IMR-90 (cell line): ENCODE measurements around the gene ASTN2. TPM values are rescaled to one million over a fixed set of nuclear protein-coding genes. Genes with fewer than 3 reads are reported as not detected.

Source experiments
- ATAC-seq: fragments of 200-7000 bp; cut with Tn5 transposase; 2 replicates; pipeline ENCODE4 v1.9.1; 2020; ENCODE audit warnings: low read depth, mild to moderate bottlenecking, moderate library complexity
- BruUV-seq: library from RNA; stranded (reverse); fragments of 400-500 nt; replicated peaks from 2 replicates; lab custom pipeline; 2021; lab: Mats Ljungman, UMichigan
- CTCF ChIA-PET: fragments of 300-600 bp; formaldehyde crosslinking; extraction: SDS; loops from one replicate; lab custom pipeline; 2021; ENCODE audit warnings: antibody characterized with exemption; lab: Yijun Ruan, JAX
- POLR2A ChIA-PET: fragments of 300-600 bp; sonication (Branson Sonifier 250); formaldehyde crosslinking; loops from one replicate; lab custom pipeline; 2022; ENCODE audit warnings: antibody characterized with exemption; ENCODE audit not compliant: unreplicated experiment; lab: Charles Lee
- DNase-seq: peaks from one replicate; pipeline ENCODE4 v3.0.0; 2013
- H2AFZ ChIP-seq: replicated peaks from 2 replicates; pipeline ENCODE3; 2013; ENCODE audit warnings: low read length, mild to moderate bottlenecking; ENCODE audit not compliant: poor library complexity
- H2AK5ac ChIP-seq: 2 replicates; pipeline ENCODE4 v1.6.1; 2013; ENCODE audit warnings: low read depth, low read length, inconsistent platforms
- H2AK9ac ChIP-seq: replicated peaks from 2 replicates; pipeline ENCODE3; 2013; ENCODE audit warnings: mild to moderate bottlenecking, low read depth, low read length, moderate library complexity; ENCODE audit not compliant: poor library complexity
- H2BK120ac ChIP-seq: 2 replicates; pipeline ENCODE4 v1.6.1; 2013; ENCODE audit warnings: low read depth, low read length, inconsistent platforms
- H2BK15ac ChIP-seq: 3 replicates; pipeline ENCODE4 v1.6.1; 2013; ENCODE audit warnings: low read depth, low read length, inconsistent platforms
- H2BK20ac ChIP-seq: 2 replicates; pipeline ENCODE4 v1.6.1; 2013; ENCODE audit warnings: low read depth, mild to moderate bottlenecking, inconsistent platforms, low read length, moderate library complexity
- H2BK5ac ChIP-seq: 2 replicates; pipeline ENCODE4 v1.6.1; 2013; ENCODE audit warnings: mild to moderate bottlenecking, low read depth, low read length, inconsistent platforms; ENCODE audit not compliant: poor library complexity, severe bottlenecking
- H3K14ac ChIP-seq: replicated peaks from 2 replicates; pipeline ENCODE4 v1.6.1; 2013; ENCODE audit warnings: low read depth, low read length, inconsistent platforms
- H3K18ac ChIP-seq: 2 replicates; pipeline ENCODE4 v1.6.1; 2013; ENCODE audit warnings: low read depth, low read length, control low read depth
- H3K23ac ChIP-seq: 2 replicates; pipeline ENCODE4 v1.6.1; 2013; ENCODE audit warnings: low read depth, low read length, inconsistent platforms
- H3K27ac ChIP-seq: 2 replicates; pipeline ENCODE4 v1.5.1; 2013; ENCODE audit warnings: mild to moderate bottlenecking, control low read depth, low read length; ENCODE audit not compliant: insufficient read depth
- H3K27me3 ChIP-seq: 2 replicates; pipeline ENCODE4 v1.6.1; 2013; ENCODE audit warnings: low read length; ENCODE audit not compliant: control insufficient read depth, insufficient read depth
- H3K36me3 ChIP-seq: 2 replicates; pipeline ENCODE4 v1.6.1; 2013; ENCODE audit warnings: low read length, mixed read lengths; ENCODE audit not compliant: control insufficient read depth, insufficient read depth
- H3K4ac ChIP-seq: 2 replicates; pipeline ENCODE4 v1.6.1; 2013; ENCODE audit warnings: low read depth, low read length, inconsistent platforms
- H3K4me1 ChIP-seq: 2 replicates; pipeline ENCODE4 v1.6.1; 2013; ENCODE audit warnings: low read length, mixed read lengths; ENCODE audit not compliant: control insufficient read depth, insufficient read depth
- H3K4me2 ChIP-seq: 2 replicates; pipeline ENCODE4 v1.6.1; 2013; ENCODE audit warnings: low read depth, mild to moderate bottlenecking, control low read depth, low read length, moderate library complexity
- H3K4me3 ChIP-seq: 2 replicates; pipeline ENCODE4 v1.5.1; 2013; ENCODE audit warnings: low read depth, mild to moderate bottlenecking, control low read depth, low read length, moderate library complexity; ENCODE audit not compliant: insufficient read depth
- H3K56ac ChIP-seq: 2 replicates; pipeline ENCODE4 v1.6.1; 2013; ENCODE audit warnings: low read length, inconsistent platforms; ENCODE audit not compliant: insufficient read depth; ENCODE audit errors: extremely low read depth
- H3K79me1 ChIP-seq, 2 experiments: 2 replicates each; pipeline ENCODE4 v1.6.1; 2013; ENCODE audit warnings: low read length in 2 of 2, inconsistent platforms in 1 of 2, low read depth in 1 of 2
- H3K9ac ChIP-seq: 2 replicates; pipeline ENCODE4 v1.6.1; 2013; ENCODE audit warnings: low read depth, low read length, control low read depth
- H3K9me1 ChIP-seq: 2 replicates; pipeline ENCODE4 v1.6.1; 2013; ENCODE audit warnings: low read length, inconsistent platforms; ENCODE audit not compliant: insufficient read depth
- H3K9me3 ChIP-seq: 2 replicates; pipeline ENCODE4 v1.6.1; 2013; ENCODE audit warnings: low read length; ENCODE audit not compliant: control insufficient read depth, insufficient read depth
- H4K20me1 ChIP-seq: 2 replicates; pipeline ENCODE4 v1.6.1; 2013; ENCODE audit warnings: low read length, inconsistent platforms; ENCODE audit not compliant: insufficient read depth
- H4K5ac ChIP-seq: 2 replicates; pipeline ENCODE4 v1.6.1; 2013; ENCODE audit warnings: mild to moderate bottlenecking, low read depth, low read length, control low read depth
- H4K8ac ChIP-seq, 2 experiments: 2 replicates each; pipeline ENCODE4 v1.6.1; 2013; ENCODE audit warnings: low read depth in 2 of 2, low read length in 2 of 2, control low read depth in 1 of 2, inconsistent platforms in 1 of 2
- H4K91ac ChIP-seq: 2 replicates; pipeline ENCODE4 v1.6.1; 2013; ENCODE audit warnings: low read depth, low read length, inconsistent platforms; ENCODE audit not compliant: insufficient read depth
- BHLHE40 ChIP-seq: fragments of 150-350 bp; IDR thresholded peaks from 2 replicates; pipeline ENCODE4 v1.6.1; 2016; ENCODE audit warnings: mild to moderate bottlenecking, low read depth, low read length
- CEBPB ChIP-seq: IDR thresholded peaks from 2 replicates; pipeline ENCODE4 v1.6.1; 2012; ENCODE audit warnings: low read depth, low read length, improper control_type of control experiment
- CHD1 ChIP-seq: IDR thresholded peaks from 2 replicates; pipeline ENCODE4 v1.6.1; 2012; ENCODE audit warnings: low read depth, low read length, improper control_type of control experiment
- CTCF ChIP-seq: conservative IDR thresholded peaks from 2 replicates; pipeline ENCODE4 v1.5.1; 2012; ENCODE audit warnings: mild to moderate bottlenecking, low read depth, low read length, improper control_type of control experiment
- ELK1 ChIP-seq: fragments of 150-350 bp; IDR thresholded peaks from 2 replicates; pipeline ENCODE4 v1.6.1; 2016; ENCODE audit warnings: low read depth, mild to moderate bottlenecking, low read length, moderate library complexity, borderline replicate concordance
- FOS ChIP-seq: fragments of 150-350 bp; IDR thresholded peaks from 2 replicates; pipeline ENCODE4 v1.6.1; 2016; ENCODE audit warnings: low read depth, low read length
- MAFK ChIP-seq: IDR thresholded peaks from 2 replicates; pipeline ENCODE4 v1.6.1; 2012; ENCODE audit warnings: low read depth, low read length, improper control_type of control experiment
- MAZ ChIP-seq: IDR thresholded peaks from 2 replicates; pipeline ENCODE4 v1.6.1; 2012; ENCODE audit warnings: low read depth, mild to moderate bottlenecking, low read length, improper control_type of control experiment, moderate library complexity, borderline replicate concordance
- MXI1 ChIP-seq: IDR thresholded peaks from 2 replicates; pipeline ENCODE4 v1.6.1; 2012; ENCODE audit warnings: low read depth, mild to moderate bottlenecking, low read length, moderate library complexity, borderline replicate concordance
- NFE2L2 ChIP-seq: fragments of 150-350 bp; IDR thresholded peaks from 2 replicates; pipeline ENCODE4 v1.6.1; 2016; ENCODE audit warnings: low read depth, mild to moderate bottlenecking, low read length
- POLR2A ChIP-seq: IDR thresholded peaks from 2 replicates; pipeline ENCODE4 v1.6.1; 2012; ENCODE audit warnings: mild to moderate bottlenecking, low read depth, low read length
- RAD21 ChIP-seq: IDR thresholded peaks from 2 replicates; pipeline ENCODE4 v1.6.1; 2012; ENCODE audit warnings: low read length, improper control_type of control experiment
- RCOR1 ChIP-seq: IDR thresholded peaks from 2 replicates; pipeline ENCODE4 v1.6.1; 2012; ENCODE audit warnings: mild to moderate bottlenecking, low read length, improper control_type of control experiment; ENCODE audit not compliant: insufficient replicate concordance
- RFX5 ChIP-seq: IDR thresholded peaks from 2 replicates; pipeline ENCODE4 v1.8.0; 2012; ENCODE audit warnings: low read depth, mild to moderate bottlenecking, low read length, moderate library complexity
- SMC3 ChIP-seq: fragments of 150-350 bp; IDR thresholded peaks from 2 replicates; pipeline ENCODE4 v1.6.1; 2016; ENCODE audit warnings: low read depth, mild to moderate bottlenecking, antibody characterized with exemption, low read length, moderate library complexity
- USF2 ChIP-seq: fragments of 150-350 bp; IDR thresholded peaks from 2 replicates; pipeline ENCODE4 v1.6.1; 2017; ENCODE audit warnings: mild to moderate bottlenecking, antibody characterized with exemption, low read length, low read depth
- WGBS, 2 experiments: methylation state at CpG; one replicate each; pipeline versions ENCODE4 v1.1.5 to v1.1.7; 2013; ENCODE audit warnings: missing lambda C conversion rate in 2 of 2; ENCODE audit not compliant: insufficient read length in 1 of 2; ENCODE audit errors: extremely low coverage in 2 of 2; 5-methylcytosine and 5-hydroxymethylcytosine counted together
- dilution Hi-C: fragments of 300-500 bp; cut with HindIII; formaldehyde crosslinking; loops from one replicate; pipeline ENCODE4 v1.14.3; 2018; ENCODE audit warnings: low sequenced_read_pairs; ENCODE audit not compliant: unreplicated experiment
- in situ Hi-C: fragments of 300-500 bp; cut with MboI; formaldehyde crosslinking; loops from 3 replicates; pipeline ENCODE4 v1.14.3; 2019; ENCODE audit warnings: low sequenced_read_pairs, inconsistent platforms, mixed read lengths
- intact Hi-C: fragments of 100-400 bp; cut with micrococcal nuclease; formaldehyde crosslinking; loops from 2 replicates; pipeline ENCODE4 v1.10.0; 2022
- polyA plus RNA-seq, 3 experiments: library from polyadenylated mRNA; depleted of rRNA; stranded (reverse); fragments of >200 nt; gene quantifications; 2 replicates each; pipeline ENCODE4 v1.2.3, GENCODE V29; 2012; ENCODE audit warnings: low replicate concordance in 1 of 3
- total RNA-seq: library from RNA; depleted of rRNA; stranded (reverse); fragments of >200 nt; gene quantifications from 2 replicates; pipeline ENCODE4 v1.2.3, GENCODE V29; 2012

The ASTN2 gene
- total and polyA plus RNA-seq, 2 of the 4 experiments (the other 2 are of a cell fraction) = 3.8 to 6.8 TPM

- Histone ChIP-seq H3K4me2 (no peak overlapping the region), H3K4me3 (no peak overlapping the region), H3K9ac (no peak overlapping the region), H3K14ac (no peak overlapping the region), H4K5ac (no peak overlapping the region), H2BK20ac (no peak overlapping the region), H3K9me3 (peaks cover 2% of the 10 kb centered on the region; the same call in 1 of the 2 replicates), H3K4ac (no peak overlapping the region), H2BK5ac (no peak overlapping the region), H3K4me1 (no peaks in the 10 kb centered on the region), H2AK5ac (no peak overlapping the region), H4K8ac (no peak overlapping the region), H2BK120ac (no peak overlapping the region), H3K56ac (no peak overlapping the region), H3K79me1 (no peaks in the 10 kb centered on the region), H4K20me1 (no peaks in the 10 kb centered on the region), H2AK9ac (no peak overlapping the region), H4K91ac (no peak overlapping the region), H3K36me3 (no peaks in the 10 kb centered on the region), H2AFZ (peak overlapping the region; percentile 23), H3K27me3 (no peaks in the 10 kb centered on the region), H3K23ac (no peak overlapping the region), H3K18ac (no peak overlapping the region), H3K9me1 (no peaks in the 10 kb centered on the region), H3K27ac (no peak overlapping the region), H2BK15ac (no peak overlapping the region)
- BruUV-seq = no TSS peak
- WGBS, 2 experiments = no CpG with 5 or more reads among the region's 2 CpGs
- DNase-seq (no peak), ATAC-seq (no peak)
- intact Hi-C loops = no loop called here
- in situ Hi-C loops = no loop called here
- no peak for TF ChIP-seq USF2
- TF ChIP-seq ELK1 = no peak
- TF ChIP-seq POLR2A = no peak
- TF ChIP-seq FOS = no peak
- TF ChIP-seq RFX5 = no peak
- TF ChIP-seq RAD21 = no peak
- TF ChIP-seq MAFK = no peak
- no peak for TF ChIP-seq SMC3
- TF ChIP-seq MXI1 = no peak
- TF ChIP-seq NFE2L2 = no peak
- TF ChIP-seq BHLHE40 = no peak
- no peak for TF ChIP-seq CTCF
- no peak for TF ChIP-seq CEBPB
- TF ChIP-seq RCOR1 = no peak
- TF ChIP-seq MAZ = no peak
- no peak for TF ChIP-seq CHD1
- dilution Hi-C loops = no loop called here
- ChIA-PET POLR2A (no interaction called here), CTCF (no interaction called here)
Observed at GRCh38 chr9:117253261-117253660, 161.6 kb downstream of the ASTN2 start.
